ENCODE results near the gene VAMP8.
"Not testable (repeated sequence)": the region's sequence is repeated elsewhere in the genome, so short reads cannot be mapped to it uniquely, and the experiment has no call there.

VAMP8 gene

GRCh38 chr2:85547089-85547858 lies 30.1 kb upstream of the VAMP8 start:
- in situ Hi-C loops (cut with MboI; ENCODE audit: low sequenced_read_pairs) = no loop called here

GRCh38 chr2:85547859-85548607 lies 29.4 kb upstream of the VAMP8 start:
- in situ Hi-C loops (cut with MboI; ENCODE audit: low sequenced_read_pairs) = no loop called here

DNA sequence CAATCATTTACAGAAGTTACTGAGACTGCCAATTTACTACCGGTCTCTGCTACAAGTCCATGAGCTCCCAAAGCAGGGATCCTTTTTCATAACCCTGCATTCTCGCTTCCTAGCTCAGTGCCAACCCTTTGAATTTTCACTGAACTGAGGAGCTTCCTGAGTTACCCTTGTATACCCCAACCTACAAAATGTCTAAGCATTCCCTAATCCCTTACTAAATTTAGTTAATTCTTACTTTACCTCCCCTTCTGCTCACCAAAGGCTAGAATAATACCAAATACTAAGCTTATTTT lies 28.8 kb upstream of the VAMP8 start:
- in situ Hi-C loops (cut with MboI; ENCODE audit: low sequenced_read_pairs) = no loop called here

DNA sequence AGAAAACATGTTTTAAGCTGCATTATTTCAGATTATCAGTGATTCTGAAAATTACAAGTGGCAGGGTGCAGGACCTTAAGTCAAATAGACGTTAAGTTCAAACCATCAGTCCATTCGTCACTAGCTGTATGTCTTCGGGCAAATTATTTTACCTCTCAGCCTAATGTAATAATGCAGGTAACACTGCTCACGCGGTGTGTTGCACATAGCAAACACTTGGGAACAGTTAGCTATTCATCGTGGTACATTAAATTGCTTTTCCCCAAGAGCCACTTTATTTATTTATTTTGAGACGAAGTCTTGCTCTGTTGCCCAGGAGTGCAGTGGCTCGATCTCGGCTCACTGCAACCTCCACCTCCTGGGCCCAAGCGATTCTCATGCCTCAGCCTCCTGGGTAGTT lies 28.3 kb upstream of the VAMP8 start:
- in situ Hi-C loops (cut with MboI; ENCODE audit: low sequenced_read_pairs) = no loop called here

DNA sequence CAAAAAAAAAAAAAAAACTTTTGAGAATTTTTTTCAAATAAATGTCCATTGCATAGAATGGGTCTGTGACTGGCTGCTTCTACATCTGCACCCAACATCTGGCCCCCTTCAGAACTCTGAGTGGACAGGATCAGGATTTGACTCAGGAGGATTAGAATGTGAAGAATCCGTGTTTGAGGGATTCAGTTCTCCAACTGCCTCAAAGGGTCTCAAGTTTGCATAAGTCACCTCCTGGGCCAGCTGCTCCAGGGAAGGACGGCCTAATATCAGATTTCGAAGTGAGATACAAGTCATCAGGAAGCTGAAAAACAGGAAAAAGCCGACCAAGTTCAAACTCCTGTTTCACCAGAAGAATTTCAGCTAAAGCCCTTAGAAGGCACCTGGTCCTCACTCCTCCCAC lies 27.6 kb upstream of the VAMP8 start:
- in situ Hi-C loops (cut with MboI; ENCODE audit: low sequenced_read_pairs) = loop anchor here (5.0 kb wide), 1 partner anchor 133 kb away; the partner anchor contains the start of gene SH2D6

DNA sequence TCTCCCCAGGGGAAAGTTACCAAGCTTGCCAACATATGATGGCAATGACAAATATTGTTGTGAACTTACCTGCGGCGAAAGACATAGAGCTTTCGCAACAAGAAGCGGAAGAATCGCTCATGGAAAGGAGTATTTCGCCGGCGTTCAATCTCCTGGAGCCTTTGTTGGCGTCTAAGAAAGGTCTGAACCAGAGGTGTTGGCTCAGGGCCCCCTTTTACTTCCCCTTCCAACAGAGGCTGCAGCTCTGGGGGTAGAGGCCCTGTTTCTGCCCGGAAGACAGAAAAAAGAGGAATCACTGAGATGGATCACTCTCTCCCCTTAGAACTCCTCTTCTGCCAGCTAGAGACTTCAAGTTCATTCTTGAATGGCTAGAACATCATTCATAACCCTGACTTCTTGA lies 26.9 kb upstream of the VAMP8 start:
- in situ Hi-C loops (cut with MboI; ENCODE audit: low sequenced_read_pairs) = loop anchor here (5.0 kb wide), 1 partner anchor 133 kb away; the partner anchor contains the start of gene SH2D6

DNA sequence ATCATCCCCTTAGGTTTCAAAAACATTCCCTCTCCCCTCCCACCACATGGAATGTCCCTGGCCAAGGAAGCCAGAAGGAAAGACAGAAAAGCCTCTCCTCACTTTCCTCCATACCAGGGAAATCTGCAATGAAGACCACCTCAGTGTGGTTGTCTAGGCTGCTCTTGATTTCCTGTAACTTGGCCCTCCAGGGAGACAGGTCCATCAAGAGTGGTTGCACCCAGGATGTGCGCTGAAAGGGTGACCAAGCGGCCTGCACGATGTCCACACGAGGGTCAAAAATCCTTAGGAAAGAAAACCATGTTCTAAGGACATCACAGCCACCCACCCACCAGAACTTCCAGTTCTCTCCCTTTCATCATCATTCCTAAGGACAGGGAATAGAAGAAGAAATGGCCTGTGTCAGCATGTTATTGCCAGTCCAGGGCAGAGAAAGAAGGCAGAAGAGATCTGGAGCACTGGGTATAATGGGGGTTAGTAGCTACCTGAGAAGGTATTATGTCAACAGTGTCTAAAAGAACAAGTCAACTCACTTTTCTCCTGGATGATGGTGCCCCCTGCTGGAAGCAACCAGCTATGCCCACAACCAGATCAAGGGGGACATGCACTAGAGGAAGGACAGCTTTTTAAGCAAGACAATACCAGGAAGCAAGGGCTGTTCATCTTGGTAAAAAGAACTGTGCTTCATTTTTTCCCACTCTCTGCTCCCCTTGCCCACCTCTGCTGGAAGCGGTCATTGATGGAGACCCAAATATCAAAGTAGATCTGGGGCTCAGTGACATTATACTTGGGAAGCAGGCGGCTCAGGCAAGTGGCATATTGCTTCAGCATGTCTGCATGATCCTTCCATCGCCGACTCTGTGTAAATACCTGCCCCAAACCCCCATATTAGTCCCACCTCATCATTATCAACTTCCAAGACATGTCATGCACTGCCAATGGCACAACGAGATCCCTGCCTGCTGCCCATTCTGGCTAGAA lies 25.4 kb upstream of the VAMP8 start:
- in situ Hi-C loops (cut with MboI; ENCODE audit: low sequenced_read_pairs) = loop anchor here (5.0 kb wide), 1 partner anchor 135 kb away; the partner anchor contains the start of gene SH2D6

DNA sequence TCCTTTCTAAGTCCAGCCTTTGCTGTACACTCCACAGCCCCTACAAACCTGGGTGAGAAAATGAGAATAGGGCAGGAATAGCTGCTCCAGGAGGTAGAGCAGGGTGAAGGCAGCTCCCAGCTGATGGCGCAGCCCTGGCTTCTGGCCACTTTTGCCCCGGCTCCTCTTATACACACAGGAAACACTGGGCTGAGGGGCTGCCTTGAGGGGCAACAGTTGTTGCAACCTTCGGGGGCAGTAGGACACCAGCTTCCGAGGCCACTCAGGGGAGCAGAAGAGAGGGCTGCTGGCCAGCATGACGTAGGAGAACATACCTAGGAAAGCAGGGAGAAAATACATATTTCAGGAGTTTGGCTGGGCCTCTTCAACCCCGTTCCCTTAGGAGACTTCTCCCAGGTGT lies 24.2 kb upstream of the VAMP8 start:
- in situ Hi-C loops (cut with MboI; ENCODE audit: low sequenced_read_pairs) = loop anchor here (5.0 kb wide), 1 partner anchor 136 kb away; the partner anchor contains the start of gene SH2D6

DNA sequence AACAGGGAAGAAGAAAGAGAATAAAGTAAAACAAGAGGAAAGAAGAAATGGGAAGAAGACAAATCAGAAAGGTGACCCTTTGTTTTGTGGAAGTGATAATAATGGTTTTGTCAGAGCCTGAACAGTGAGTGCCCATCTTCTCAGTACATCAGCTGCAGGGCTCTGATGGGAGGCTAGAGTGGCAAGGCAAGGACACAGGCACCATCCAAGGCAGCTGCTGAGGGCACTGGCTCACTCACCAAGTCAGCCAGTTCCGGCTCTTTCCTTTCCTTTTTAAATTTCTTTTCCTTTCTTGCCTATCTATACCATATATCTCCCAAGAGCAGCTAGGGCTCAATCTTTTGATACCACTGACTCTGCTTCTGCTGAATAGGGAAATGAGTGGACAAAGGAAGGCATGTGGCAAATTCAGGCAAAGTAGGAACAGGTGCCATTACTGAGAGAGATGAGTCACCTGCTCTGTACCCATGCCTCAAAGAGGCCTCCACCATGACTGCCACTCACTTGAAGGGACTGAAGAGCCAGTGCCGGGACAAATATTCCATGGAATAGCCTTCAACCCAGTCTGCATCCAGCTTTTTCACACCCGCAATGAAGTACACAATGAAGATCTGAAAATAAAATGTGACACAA lies 22.3 kb upstream of the VAMP8 start:
- in situ Hi-C loops (cut with MboI; ENCODE audit: low sequenced_read_pairs) = loop anchor here (5.0 kb wide), 1 partner anchor 138 kb away; the partner anchor contains the start of gene SH2D6

DNA sequence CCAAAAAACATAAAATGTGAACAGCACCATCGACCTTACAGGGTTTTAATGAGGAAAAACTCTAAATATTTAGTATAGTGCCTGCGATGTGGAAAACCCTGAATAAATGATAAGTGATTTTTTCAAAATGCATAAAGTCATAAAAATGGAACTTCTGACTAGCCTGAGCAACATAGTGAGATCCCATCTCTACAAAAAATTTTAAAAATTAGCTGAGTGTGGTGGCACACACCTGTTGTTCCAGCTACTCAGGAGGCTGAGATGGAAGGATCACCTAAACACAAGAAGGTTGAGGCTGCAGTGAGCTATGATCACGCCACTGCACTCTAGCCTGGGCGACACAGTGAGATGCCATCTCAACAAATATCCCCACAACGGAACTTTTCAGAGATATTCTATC lies 20.3 kb upstream of the VAMP8 start:
- in situ Hi-C loops (cut with MboI; ENCODE audit: low sequenced_read_pairs) = no loop called here

- in situ Hi-C loops (cut with MboI; ENCODE audit: low sequenced_read_pairs) = no loop called here
These were observed 19.2 kb upstream of the VAMP8 start for GRCh38 chr2:85558160-85558559.

GRCh38 chr2:85560403-85560726 lies 17.0 kb upstream of the VAMP8 start:
- in situ Hi-C loops (cut with MboI; ENCODE audit: low sequenced_read_pairs) = not testable (repeated sequence)

GRCh38 chr2:85560812-85561279 lies 16.5 kb upstream of the VAMP8 start:
- in situ Hi-C loops (cut with MboI; ENCODE audit: low sequenced_read_pairs) = no loop called here

GRCh38 chr2:85561280-85562212 lies 15.8 kb upstream of the VAMP8 start, which contains the start of gene GGCX:
GGCX (minus strand) TSS chr2:85561493; CDS start chr2:85561428, 65 bp downstream.
- in situ Hi-C loops (cut with MboI; ENCODE audit: low sequenced_read_pairs) = no loop called here

DNA sequence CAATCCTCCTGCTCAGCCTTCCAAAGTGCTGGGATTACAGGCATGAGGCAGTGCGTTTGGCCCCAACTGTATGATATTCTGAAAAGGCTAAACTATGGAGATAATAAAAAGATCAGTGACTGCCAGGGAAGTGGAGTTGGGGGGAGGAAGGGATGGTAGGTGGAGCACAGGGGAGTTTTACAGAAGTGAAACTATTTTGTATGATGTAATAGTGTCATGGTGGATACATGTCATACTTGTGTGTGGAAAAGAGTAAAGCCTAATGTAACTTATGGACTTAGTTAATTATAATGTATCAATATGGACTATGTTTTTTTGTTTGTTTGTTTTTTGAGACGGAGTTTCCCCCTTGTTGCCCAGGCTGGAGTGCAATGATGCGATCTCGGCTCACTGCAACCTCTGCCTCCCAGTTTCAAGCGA lies 13.2 kb upstream of the VAMP8 start:
- in situ Hi-C loops (cut with MboI; ENCODE audit: low sequenced_read_pairs) = no loop called here

DNA sequence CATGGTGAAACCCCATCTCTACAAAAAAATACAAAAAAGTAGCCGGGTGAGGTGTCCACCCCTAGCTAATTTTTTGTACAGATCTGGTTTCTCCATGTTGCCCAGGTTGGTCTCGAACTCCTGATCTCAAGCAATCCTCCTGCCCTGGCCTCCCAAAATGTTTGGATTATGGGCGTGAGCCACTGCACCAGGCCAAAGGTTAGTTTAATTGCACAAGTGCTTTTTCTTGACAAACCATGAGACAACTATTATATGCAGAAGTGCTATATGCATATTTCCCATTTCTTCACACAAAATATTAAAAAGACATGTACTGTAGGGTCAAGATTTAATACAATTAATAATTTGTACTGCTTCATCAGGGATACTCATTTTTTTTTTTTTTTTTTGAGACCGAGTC lies 11.1 kb upstream of the VAMP8 start:
- in situ Hi-C loops (cut with MboI; ENCODE audit: low sequenced_read_pairs) = no loop called here

DNA sequence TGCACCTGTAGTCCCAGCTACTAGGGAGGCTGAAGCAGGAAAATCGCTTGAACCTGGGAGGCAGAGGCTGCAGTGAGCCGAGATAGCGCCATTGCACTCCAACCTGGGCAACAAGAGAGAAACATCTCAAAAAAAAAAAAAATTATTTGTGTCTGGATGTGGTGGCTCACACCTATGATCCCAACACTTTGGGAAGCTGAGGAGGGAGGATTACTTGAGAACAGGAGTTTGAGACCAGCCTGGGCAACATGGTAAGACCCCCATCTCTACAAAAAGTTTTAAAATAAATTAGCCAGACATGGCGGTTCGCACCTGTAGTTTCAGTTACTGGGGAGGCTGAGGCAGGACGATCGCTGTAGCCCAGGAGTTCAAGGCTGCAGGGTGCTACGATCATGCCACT lies 1.6 kb upstream of the VAMP8 start:
- in situ Hi-C loops (cut with MboI; ENCODE audit: low sequenced_read_pairs) = no loop called here

DNA sequence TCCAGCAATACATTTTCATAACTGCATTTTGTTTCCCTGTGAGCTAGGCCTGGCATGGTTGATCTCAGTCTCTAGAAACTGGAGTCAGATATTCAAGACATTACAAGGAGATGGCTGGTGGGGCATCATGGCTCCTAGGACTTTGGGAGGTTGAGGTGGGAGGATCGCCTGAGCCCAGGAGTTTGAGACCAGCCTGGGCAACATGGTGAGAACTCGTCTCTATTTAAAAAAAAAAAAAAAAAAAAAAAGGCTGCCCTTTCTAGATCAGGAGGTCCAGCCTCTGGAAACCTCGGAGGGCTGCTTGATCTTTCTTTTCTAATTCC lies 362 bp upstream of the VAMP8 start:
- in situ Hi-C loops (cut with MboI; ENCODE audit: low sequenced_read_pairs) = no loop called here

Data from HL-60/S4 treated with retinoic acid at 250 ng/mL for 4 days and 3 days (cell line).